Heart right ventricle (tissue), 16 donors: Measurements from ENCODE around the gene ORMDL2. TPM values are rescaled to one million over a fixed set of nuclear protein-coding genes. Genes with fewer than 3 reads are reported as not detected.
"Not testable (repeated sequence)": the region's sequence is repeated elsewhere in the genome, so short reads cannot be mapped to it uniquely, and the experiment has no call there.

Experiments
- ATAC-seq, 8 donors: fragments of 200-7000 bp; cut with Tn5 transposase; one replicate each; pipeline ENCODE4 v1.9.1; 2020; ENCODE audit warnings: mild to moderate bottlenecking in 8 of 8, moderate library complexity in 8 of 8, moderate number of reproducible peaks in 1 of 8
- DNase-seq, 2 donors: peaks; one replicate each; pipeline ENCODE4 v3.0.0-alpha.2; 2020
- H3K27ac ChIP-seq, 10 donors: fragments of 200-600 bp; sonication (generic) in 2 of 10; one replicate each; pipeline versions ENCODE4 v1.5.0 to v1.8.0; 2020 to 2022; ENCODE audit warnings: mild to moderate bottlenecking in 3 of 10
- H3K27me3 ChIP-seq, 7 donors: fragments of 200-600 bp; one replicate each; pipeline ENCODE4 v1.8.0; 2021 to 2022; ENCODE audit warnings: mild to moderate bottlenecking in 2 of 7
- H3K36me3 ChIP-seq, 9 donors: fragments of 200-600 bp; sonication (generic) in 1 of 9; one replicate each; pipeline versions ENCODE4 v1.5.0 to v1.8.0; 2020 to 2022; ENCODE audit warnings: mild to moderate bottlenecking in 2 of 9
- H3K4me1 ChIP-seq, 9 donors: fragments of 200-600 bp; sonication (generic) in 1 of 9; one replicate each; pipeline versions ENCODE4 v1.5.0 to v1.8.0; 2020 to 2022; ENCODE audit warnings: mild to moderate bottlenecking in 4 of 9
- H3K4me3 ChIP-seq, 10 donors: fragments of 200-600 bp; sonication (generic) in 2 of 10; one replicate each; pipeline versions ENCODE4 v1.5.0 to v1.8.0; 2020 to 2022; ENCODE audit warnings: mild to moderate bottlenecking in 7 of 10, moderate library complexity in 2 of 10
- H3K9me3 ChIP-seq, 11 donors: fragments of 200-600 bp in 10 of 11; sonication (generic) in 2 of 11; one replicate each; pipeline versions ENCODE4 v1.5.0 to v1.8.0; 2013 to 2022; ENCODE audit warnings: mild to moderate bottlenecking in 2 of 11, control low read depth in 1 of 11, moderate library complexity in 1 of 11
- whole genome bisulfite sequencing, 2 donors: extraction: QIAGEN DNeasy Blood & Tissue Kit; methylation state at CpG; one replicate each; pipeline ENCODE4 v1.1.7; 2013; ENCODE audit warnings: inconsistent platforms in 1 of 2; 5-methylcytosine and 5-hydroxymethylcytosine counted together
- intact Hi-C, 10 donors: fragments of 100-400 bp; cut with DNase I; formaldehyde crosslinking; loops; one replicate each; pipeline versions ENCODE4 v1.11.1 to v1.14.2; 2022
- polyA plus RNA-seq, 2 donors: library from polyadenylated mRNA; stranded (reverse); fragments of 200-250 nt; gene quantifications; one replicate each; pipeline ENCODE4 v1.2.3, GENCODE V29; 2013
- total RNA-seq, 10 donors: library from RNA; stranded (reverse); fragmentation: NEBNext Ultra II Directional in 3 of 10; extraction: Animal tissue kit (Norgen Biotek cat#: 25700) in 3 of 10; gene quantifications; one replicate each; pipeline versions ENCODE4 v1.2.1 to v1.2.4, GENCODE V29; 2021 to 2023
- TF ChIP-seq, protein P1 (sequence below), 9 donors: fragments of 200-600 bp; sonication (generic) in 2 of 9; IDR thresholded peaks; one replicate each; pipeline versions ENCODE4 v1.5.0 to v1.8.0; 2021 to 2022; ENCODE audit warnings: antibody characterized with exemption in 9 of 9, mild to moderate bottlenecking in 5 of 9, moderate library complexity in 1 of 9
- donor health status: Arrhythmogenic right ventricular cardiomyopathy.
- donor health status: ischemic (EF 13 %, LVEDD 7.1; RV severe dilation, severe dysfunction).
- donor health status: healthy with polysubstance abuse.
- donor health status: DM: no; HTN: yes; CAD: no.
- donor health status: DM: no; HTN: no; CAD: no.
- donor health status: ischemic (EF 25% LVEDD 6.9; RV normal size, moderate dysfunction).
- donor health status: ischemic (EF 25% LVEDD 5.7; RV mildly dilated, moderate dysfunction).
- donor health status: healthy.
- donor health status: DM: yes; HTN: yes; CAD: no.
- donor health status: Ischemic cardiomyopathy.
- donor health status: ischemic (EF 35%, LVEDD 5.7; RV mildly dilated, moderate dysfunction).
- donor health status: nonischemic (EF 11% LVEDD 7.7; RV severe dilation, severe dysfunction).
- donor health status: DM: yes; HTN: yes; CAD: no.
- donor health status: PGD.
- donor health status: ischemic (EF 29% LVEDD 5.4; RV normal size, mild dysfunction).
- donor health status: nonischemic (EF 23%, LVEDD 6.1; RV moderate dilation, normal function).

The ORMDL2 gene
- total and polyA plus RNA-seq, 12 donors = 10.3 to 82.9 (median 18.1) TPM

GRCh38 chr12:55829967-55830600 lies 12.2 kb downstream of the ORMDL2 start:
- WGBS, 2 donors = 0% methylated on average over 34 to 37 of the region's 37 CpGs
- ATAC-seq = peak; percentile 28 to 65 (median 34)
- intact Hi-C loops = loop anchor here (1.0 to 10.0 kb wide), 6 partner anchors 17 to 105 kb away; partner anchors contain the start of genes PYM1 (in 7 of the 10) and DGKA (in 3 of the 10)
- peak overlapping the region; percentile 85 to 96 (median 92) for H3K27ac ChIP-seq
- TF ChIP-seq, protein P1, sequence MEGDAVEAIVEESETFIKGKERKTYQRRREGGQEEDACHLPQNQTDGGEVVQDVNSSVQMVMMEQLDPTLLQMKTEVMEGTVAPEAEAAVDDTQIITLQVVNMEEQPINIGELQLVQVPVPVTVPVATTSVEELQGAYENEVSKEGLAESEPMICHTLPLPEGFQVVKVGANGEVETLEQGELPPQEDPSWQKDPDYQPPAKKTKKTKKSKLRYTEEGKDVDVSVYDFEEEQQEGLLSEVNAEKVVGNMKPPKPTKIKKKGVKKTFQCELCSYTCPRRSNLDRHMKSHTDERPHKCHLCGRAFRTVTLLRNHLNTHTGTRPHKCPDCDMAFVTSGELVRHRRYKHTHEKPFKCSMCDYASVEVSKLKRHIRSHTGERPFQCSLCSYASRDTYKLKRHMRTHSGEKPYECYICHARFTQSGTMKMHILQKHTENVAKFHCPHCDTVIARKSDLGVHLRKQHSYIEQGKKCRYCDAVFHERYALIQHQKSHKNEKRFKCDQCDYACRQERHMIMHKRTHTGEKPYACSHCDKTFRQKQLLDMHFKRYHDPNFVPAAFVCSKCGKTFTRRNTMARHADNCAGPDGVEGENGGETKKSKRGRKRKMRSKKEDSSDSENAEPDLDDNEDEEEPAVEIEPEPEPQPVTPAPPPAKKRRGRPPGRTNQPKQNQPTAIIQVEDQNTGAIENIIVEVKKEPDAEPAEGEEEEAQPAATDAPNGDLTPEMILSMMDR (IDR thresholded peaks at IDR 0.05) = no peak
- H3K4me1 ChIP-seq = peaks cover 10 to 57% (median 50%) of the 10 kb centered on the region in 9 donors
- peak overlapping the region; percentile 63 to 98 (median 85) for H3K4me3 ChIP-seq
- H3K36me3 ChIP-seq = peaks cover 0 to 10% (median 0%) of the 10 kb centered on the region in 9 donors
- no peaks in the 10 kb centered on the region for H3K9me3 ChIP-seq
- no peaks in the 10 kb centered on the region for H3K27me3 ChIP-seq
- peak; percentile 44 to 62 for DNase-seq

DNA sequence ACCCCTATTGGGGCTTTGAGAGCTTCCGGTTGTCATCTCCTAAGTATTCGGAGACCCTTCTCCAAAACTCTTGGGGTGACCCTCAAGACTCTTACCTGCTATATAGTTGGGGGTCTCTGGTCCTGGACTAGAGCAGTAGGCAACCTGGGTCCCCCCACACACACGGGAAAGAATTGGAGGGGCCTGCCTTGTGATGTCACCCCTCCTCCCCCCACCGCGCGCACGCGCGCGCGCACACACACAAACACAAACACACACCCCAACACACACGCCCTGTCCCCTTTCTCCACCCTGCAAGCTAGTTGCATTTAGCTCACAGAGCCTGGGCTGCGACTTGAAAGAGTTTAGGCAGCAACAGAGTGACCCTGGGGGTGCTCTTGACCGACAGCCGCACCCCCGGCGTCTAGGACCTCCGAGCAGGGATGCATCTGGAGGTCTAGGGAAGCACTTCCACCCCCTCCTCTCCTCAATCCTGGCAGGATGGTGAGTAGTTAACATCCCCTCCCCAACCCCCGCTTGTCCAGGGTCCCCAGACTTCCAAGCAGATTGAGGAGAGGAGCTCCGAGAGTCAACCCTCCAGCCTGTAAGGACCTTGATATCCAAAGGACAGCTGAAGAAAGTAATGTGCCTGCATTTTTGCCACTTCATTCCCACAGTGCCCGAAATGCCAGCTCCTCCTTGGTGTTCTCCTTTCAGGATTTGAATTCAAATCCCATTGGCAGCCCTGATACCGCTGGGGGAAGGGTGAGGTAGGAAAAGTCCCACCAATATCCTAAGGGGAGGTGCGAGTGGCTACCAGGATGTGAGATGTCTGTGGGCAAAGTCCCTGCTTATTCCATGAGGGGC lies 13.0 kb downstream of the ORMDL2 start:
- peak overlapping the region; percentile 63 to 98 (median 85) for H3K4me3 ChIP-seq
- no peaks in the 10 kb centered on the region for H3K27me3 ChIP-seq
- peaks cover 8 to 50% (median 48%) of the 10 kb centered on the region in 9 donors for H3K4me1 ChIP-seq
- no peaks in the 10 kb centered on the region for H3K9me3 ChIP-seq
- TF ChIP-seq, protein P1 (IDR thresholded peaks at IDR 0.05) = no peak
- peak; percentile 32 to 75 (median 60) for ATAC-seq
- intact Hi-C loops = loop anchor here in 5 of 10 donors (2.0 to 10.0 kb wide), 4 partner anchors 16 to 104 kb away; partner anchors contain the start of genes PYM1 (in 2 of the 5) and DGKA (in 1 of the 5)
- 1 to 2% methylated on average over 23 of the region's 23 CpGs for WGBS, 2 donors
- peak; percentile 77 to 79 for DNase-seq
- peak overlapping the region; percentile 85 to 96 (median 92) for H3K27ac ChIP-seq
- peaks cover 0 to 14% (median 0%) of the 10 kb centered on the region in 9 donors for H3K36me3 ChIP-seq

DNA sequence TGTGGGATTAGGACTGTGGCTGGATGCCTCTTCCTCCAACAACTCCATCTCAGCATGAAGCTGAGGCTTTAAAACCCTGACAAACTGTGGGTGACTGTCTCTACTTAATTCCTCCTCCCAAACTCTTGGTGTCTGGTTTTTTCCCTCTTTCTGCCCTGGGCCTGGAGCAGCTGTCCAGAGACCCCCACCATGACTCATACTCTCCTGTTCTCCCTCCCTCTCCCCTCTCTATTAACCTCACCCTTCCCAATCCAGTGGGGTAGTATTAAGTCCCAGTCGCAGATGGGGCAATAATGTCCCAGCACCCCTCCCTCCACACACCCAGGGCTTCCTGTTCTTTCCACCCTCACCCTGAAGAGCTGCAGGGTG lies 13.6 kb downstream of the ORMDL2 start:
- Histone ChIP-seq H3K36me3 (peaks cover 0 to 17% (median 0%) of the 10 kb centered on the region in 9 donors), H3K27ac (peak overlapping the region in 9 of 10 donors; percentile 85 to 96 (median 92)), H3K4me1 (peaks cover 8 to 44% (median 42%) of the 10 kb centered on the region in 9 donors), H3K4me3 (peak overlapping the region; percentile 63 to 98 (median 85)), H3K27me3 (no peaks in the 10 kb centered on the region), H3K9me3 (no peaks in the 10 kb centered on the region)
- WGBS, 2 donors = 25 to 38% methylated on average over 1 of the region's 1 CpG
- TF ChIP-seq, protein P1 (IDR thresholded peaks at IDR 0.05) = no peak
- ATAC-seq = no peak
- intact Hi-C loops = loop anchor here in 5 of 10 donors (2.0 to 10.0 kb wide), 4 partner anchors 15 to 103 kb away; partner anchors contain the start of genes PYM1 (in 2 of the 5) and DGKA (in 1 of the 5)
- no peak for DNase-seq

DNA sequence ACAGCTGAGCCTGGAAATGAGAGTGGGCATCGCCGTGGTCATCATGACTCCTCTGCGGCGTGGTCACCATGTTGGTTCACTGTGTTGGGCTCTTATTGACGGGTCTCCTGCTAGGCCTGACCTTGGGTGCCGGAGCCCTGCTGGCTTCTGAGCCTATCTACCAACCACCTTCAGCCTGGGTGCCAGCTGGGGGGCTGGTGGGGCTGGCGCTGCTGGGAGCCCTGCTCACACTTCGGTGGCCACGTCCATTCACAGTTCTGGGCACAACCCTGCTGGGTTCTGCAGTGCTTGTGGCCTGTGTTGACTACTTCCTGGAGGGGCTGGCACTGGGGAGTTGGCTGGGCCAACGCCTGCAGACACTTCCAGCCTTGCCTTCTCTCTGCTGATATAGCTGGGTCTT lies 15.2 kb downstream of the ORMDL2 start:
- intact Hi-C loops = loop anchor here in 4 of 10 donors (5.0 to 10.0 kb wide), 3 partner anchors 74 to 102 kb away; partner anchors contain the start of genes PYM1 (in 2 of the 4) and DGKA (in 1 of the 4)
- Histone ChIP-seq H3K4me1 (peaks cover 4 to 30% (median 26%) of the 10 kb centered on the region in 9 donors), H3K27ac (no peak overlapping the region), H3K27me3 (no peaks in the 10 kb centered on the region), H3K4me3 (no peak overlapping the region), H3K36me3 (peaks cover 0 to 19% (median 0%) of the 10 kb centered on the region in 9 donors), H3K9me3 (no peaks in the 10 kb centered on the region)
- TF ChIP-seq, protein P1 (IDR thresholded peaks at IDR 0.05) = no peak
- no peak for ATAC-seq
- WGBS, 2 donors = 92 to 96% methylated on average over 10 of the region's 10 CpGs
- no peak for DNase-seq

- not testable (repeated sequence) for H3K27me3 ChIP-seq, DNase-seq, H3K4me3 ChIP-seq, ATAC-seq, H3K9me3 ChIP-seq, H3K27ac ChIP-seq
- Histone ChIP-seq H3K4me1 (peaks cover 0 to 19% (median 16%) of the 10 kb centered on the region in 9 donors), H3K36me3 (peaks cover 0 to 19% (median 0%) of the 10 kb centered on the region in 9 donors)
- 79 to 80% methylated on average over 6 of the region's 6 CpGs for WGBS, 2 donors
- intact Hi-C loops = loop anchor here in 4 of 10 donors (5.0 to 10.0 kb wide), 3 partner anchors 73 to 100 kb away; partner anchors contain the start of genes PYM1 (in 2 of the 4) and DGKA (in 1 of the 4)
Observed at GRCh38 chr12:55834400-55834799, 16.6 kb downstream of the ORMDL2 start.
